HEK293T (cell line): ENCODE results near the gene AHNAK.

ENCODE experiments used
- ARNT ChIP-seq: fragments of 450-650 bp; IDR thresholded peaks from 2 replicates; pipeline ENCODE4 v1.6.1; 2017; ENCODE audit warnings: mild to moderate bottlenecking
- ELF4 ChIP-seq: fragments of 450-650 bp; IDR thresholded peaks from 2 replicates; pipeline ENCODE4 v1.6.1; 2017; ENCODE audit warnings: antibody characterized with exemption
- FOXA1 ChIP-seq: fragments of 450-650 bp; IDR thresholded peaks from 2 replicates; pipeline ENCODE4 v1.6.1; 2016; ENCODE audit warnings: mild to moderate bottlenecking
- FOXK2 ChIP-seq: fragments of 450-650 bp; IDR thresholded peaks from 2 replicates; pipeline ENCODE4 v1.6.1; 2016; ENCODE audit warnings: mild to moderate bottlenecking
- FOXM1 ChIP-seq: fragments of 450-650 bp; IDR thresholded peaks from 2 replicates; pipeline ENCODE4 v1.6.1; 2017; ENCODE audit warnings: mild to moderate bottlenecking, borderline replicate concordance
- LEF1 ChIP-seq: fragments of 450-650 bp; IDR thresholded peaks from 2 replicates; pipeline ENCODE4 v1.6.1; 2017; ENCODE audit warnings: mild to moderate bottlenecking, borderline replicate concordance
- NFRKB ChIP-seq: fragments of 450-650 bp; IDR thresholded peaks from 2 replicates; pipeline ENCODE4 v1.6.1; 2016; ENCODE audit warnings: mild to moderate bottlenecking, moderate library complexity
- SP1 ChIP-seq: fragments of 450-650 bp; IDR thresholded peaks from 2 replicates; pipeline ENCODE4 v1.6.1; 2017
- SUZ12 ChIP-seq: fragments of 450-650 bp; IDR thresholded peaks from 2 replicates; pipeline ENCODE4 v1.6.1; 2016; ENCODE audit warnings: mild to moderate bottlenecking
- TARDBP ChIP-seq: fragments of 450-650 bp; IDR thresholded peaks from 2 replicates; pipeline ENCODE4 v1.6.1; 2016
- ZNF384 ChIP-seq: fragments of 450-650 bp; IDR thresholded peaks from 2 replicates; pipeline ENCODE4 v1.6.1; 2016

DNA sequence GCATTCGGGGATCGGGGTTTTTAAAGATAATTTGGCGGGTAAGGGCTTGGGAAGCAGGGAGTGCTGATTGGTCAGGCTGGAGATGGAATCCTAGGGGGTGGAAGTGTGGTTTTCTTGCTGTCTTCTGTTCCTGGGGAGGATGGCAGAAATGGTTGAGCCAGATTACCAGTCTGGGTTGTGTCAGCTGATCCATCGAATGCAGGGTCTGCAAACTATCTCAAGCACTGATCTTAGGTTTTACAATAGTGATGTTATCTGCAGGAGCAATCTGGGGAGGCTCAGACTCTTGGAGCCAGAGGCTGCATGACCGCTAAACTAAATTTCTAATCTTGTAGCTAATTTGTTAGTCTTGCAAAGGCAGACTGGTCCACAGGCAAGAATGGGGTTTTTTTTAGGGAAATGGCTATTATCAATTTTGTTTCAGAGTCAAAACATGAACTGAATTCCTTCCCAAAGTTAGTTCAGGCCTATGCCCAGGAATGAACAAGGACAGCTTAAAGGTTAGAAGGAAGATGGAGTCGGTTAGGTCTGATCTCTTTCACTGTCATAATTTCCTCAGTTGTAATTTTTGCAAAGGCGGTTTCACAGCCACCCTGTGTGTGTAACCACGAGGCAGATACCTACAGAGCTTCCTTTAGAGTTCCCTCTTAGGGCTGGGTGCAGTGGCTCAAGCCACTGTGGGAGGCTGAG lies 117.6 kb downstream of the AHNAK start:
- TF ChIP-seq FOXM1: no peak
- no peak for TF ChIP-seq TARDBP
- no peak for TF ChIP-seq SP1
- no peak for TF ChIP-seq LEF1
- TF ChIP-seq NFRKB: no peak
- no peak for TF ChIP-seq FOXA1
- no peak for TF ChIP-seq ARNT
- no peak for TF ChIP-seq ELF4
- no peak for TF ChIP-seq ZNF384
- no peak for TF ChIP-seq FOXK2
- TF ChIP-seq SUZ12: no peak
